ENCODE results near the gene TEF.

GRCh38 chr22:41345807-41346335, 35.9 kb upstream of the TEF start:
- no peak for TF ChIP-seq CTCF (IDR thresholded peaks at IDR 0.05)
- TF ChIP-seq POLR2A (IDR thresholded peaks at IDR 0.05), result no peak

Data from uterus (tissue), 2 donors.